LNCaP clone FGC (cell line): ENCODE measurements around the gene TGFB1I1.

Experiments
- DNase-seq: peaks from one replicate; pipeline ENCODE4 v3.0.0-alpha.2; 2011; ENCODE audit warnings: low read depth
- H3K4me3 ChIP-seq: 2 replicates; pipeline ENCODE4 v1.5.1; 2011; ENCODE audit warnings: mild to moderate bottlenecking, low read depth, low read length, control low read depth
- CTCF ChIP-seq: IDR thresholded peaks from 2 replicates; pipeline ENCODE4 v1.5.1; 2012; ENCODE audit warnings: mild to moderate bottlenecking; ENCODE audit not compliant: control insufficient read depth, insufficient read depth; ENCODE audit errors: extremely low read depth

The TGFB1I1 gene

GRCh38 chr16:31465788-31466370 lies 6.1 kb upstream of the TGFB1I1 start:
- TF ChIP-seq CTCF = no peak
- DNase-seq = no peak
- H3K4me3 ChIP-seq = no peak overlapping the region

- no peak overlapping the region for H3K4me3 ChIP-seq
- TF ChIP-seq CTCF = no peak
- DNase-seq = no peak
Measured at GRCh38 chr16:31466381-31466841, 5.5 kb upstream of the TGFB1I1 start.

- DNase-seq = no peak
- no peak overlapping the region for H3K4me3 ChIP-seq
- no peak for TF ChIP-seq CTCF
Measured at GRCh38 chr16:31467151-31467773, 4.7 kb upstream of the TGFB1I1 start.

GRCh38 chr16:31467858-31468257 lies 4.1 kb upstream of the TGFB1I1 start:
- TF ChIP-seq CTCF = no peak
- H3K4me3 ChIP-seq = no peak overlapping the region
- no peak for DNase-seq

DNA sequence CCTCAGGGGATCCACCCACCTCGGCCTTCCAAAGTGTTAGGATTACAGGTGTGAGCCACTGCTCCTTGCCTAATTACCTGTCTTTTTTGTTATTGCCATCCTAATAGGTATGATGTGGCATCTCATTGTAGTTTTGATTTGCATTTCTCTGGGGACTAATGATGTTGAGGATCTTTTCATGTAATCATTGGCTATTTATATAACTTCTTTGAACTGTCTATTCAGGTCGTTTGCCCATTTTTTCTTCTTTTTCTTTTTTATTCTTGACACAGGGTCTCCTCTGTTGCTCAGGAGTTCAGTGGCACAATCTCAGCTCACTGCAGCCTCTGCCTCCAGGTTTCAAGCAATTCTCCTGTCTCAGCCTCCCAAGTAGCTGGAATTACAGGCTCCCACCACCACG lies 1.3 kb upstream of the TGFB1I1 start:
- no peak for DNase-seq
- no peak for TF ChIP-seq CTCF
- H3K4me3 ChIP-seq = no peak overlapping the region

GRCh38 chr16:31471241-31471874 lies 594 bp upstream of the TGFB1I1 start:
- DNase-seq = no peak
- no peak overlapping the region for H3K4me3 ChIP-seq
- TF ChIP-seq CTCF = no peak
